GM21390 (cell line): ENCODE data around the gene FCSK.
"Not testable (repeated sequence)": the region's sequence is repeated elsewhere in the genome, so short reads cannot be mapped to it uniquely, and the experiment has no call there.

Source experiments
- ATAC-seq: cut with Tn5 transposase; IDR thresholded peaks from one replicate; pipeline ENCODE4 v1.9.1; 2021; ENCODE audit not compliant: unreplicated experiment

FCSK gene

DNA sequence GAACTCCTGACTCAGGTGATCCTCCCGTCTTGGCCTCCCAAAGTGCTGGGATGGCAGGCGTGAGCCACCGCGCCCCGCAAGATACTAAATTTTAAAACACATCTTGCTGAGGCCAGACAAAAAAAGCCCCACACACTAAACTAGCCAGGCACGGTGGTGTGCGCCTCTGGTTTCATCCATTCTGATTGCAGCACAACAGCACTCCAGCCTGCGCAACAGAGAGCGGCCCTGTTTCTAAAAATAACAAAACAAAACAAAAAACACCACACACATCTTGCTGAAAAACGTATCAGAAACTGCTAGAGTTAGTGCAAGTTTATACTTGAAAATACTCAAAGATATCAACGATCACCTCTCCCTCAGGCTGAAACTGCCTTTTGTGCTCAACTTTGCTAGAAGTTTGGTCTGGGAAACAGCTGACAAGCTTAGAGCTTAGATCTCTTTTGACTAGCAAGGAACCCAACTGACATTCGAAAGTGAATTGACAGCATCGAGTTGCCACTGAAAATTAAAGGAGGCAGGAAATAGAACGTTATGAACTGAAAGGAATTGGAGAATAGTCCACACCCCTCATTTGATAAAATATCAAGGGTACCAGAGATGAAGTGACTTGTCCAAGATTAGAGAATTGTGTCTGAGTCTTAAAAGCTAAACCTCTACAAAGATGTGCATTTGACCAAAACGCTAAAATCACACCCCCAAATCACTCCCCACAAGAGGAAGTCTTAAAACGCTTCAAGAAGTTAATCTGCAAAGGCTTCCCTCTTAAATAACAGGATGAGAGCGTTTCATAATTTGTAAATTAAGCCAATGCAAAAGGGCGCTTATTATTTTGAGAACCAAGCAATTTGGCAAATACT lies 68.1 kb downstream of the FCSK start:
- ATAC-seq, result no peak

DNA sequence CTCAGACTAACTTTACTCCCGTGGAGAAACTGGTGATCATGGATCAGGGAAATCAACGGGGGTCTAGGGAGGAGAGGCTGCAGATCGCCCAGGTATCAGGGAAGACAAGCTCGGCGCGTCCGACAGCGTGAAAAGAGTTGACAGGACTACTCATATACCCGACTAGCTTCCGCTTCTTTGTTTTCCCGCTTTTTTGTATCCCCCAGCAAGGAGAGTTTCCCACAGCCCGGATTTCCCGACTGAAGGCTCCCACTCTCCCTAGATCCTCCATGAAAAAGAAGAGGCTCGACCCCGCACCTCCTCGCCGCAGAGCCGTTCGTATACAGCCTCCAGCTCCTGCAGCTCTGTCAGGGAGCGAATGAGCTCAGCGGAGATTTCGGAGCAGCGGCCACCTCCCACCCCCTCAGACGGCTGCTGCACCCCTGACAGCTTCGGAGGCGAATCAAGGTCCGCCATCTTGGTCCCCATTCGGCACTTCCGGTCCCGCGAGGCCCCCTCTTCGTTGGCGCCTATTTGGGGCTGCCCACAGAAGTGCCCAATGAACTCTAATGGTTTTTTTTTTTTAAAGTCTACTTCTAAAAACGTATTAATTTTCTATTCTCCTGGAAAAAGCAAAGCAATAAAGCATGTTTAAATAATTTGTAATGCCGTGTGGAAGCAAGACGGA lies 68.8 kb downstream of the FCSK start, which contains the start of gene COG4:
Gene COG4, minus strand, starts transcription at position 479 of the 667 bp plus-strand sequence. Its CDS starts 11 bp downstream, at position 468.
- peak; percentile 47 for ATAC-seq

DNA sequence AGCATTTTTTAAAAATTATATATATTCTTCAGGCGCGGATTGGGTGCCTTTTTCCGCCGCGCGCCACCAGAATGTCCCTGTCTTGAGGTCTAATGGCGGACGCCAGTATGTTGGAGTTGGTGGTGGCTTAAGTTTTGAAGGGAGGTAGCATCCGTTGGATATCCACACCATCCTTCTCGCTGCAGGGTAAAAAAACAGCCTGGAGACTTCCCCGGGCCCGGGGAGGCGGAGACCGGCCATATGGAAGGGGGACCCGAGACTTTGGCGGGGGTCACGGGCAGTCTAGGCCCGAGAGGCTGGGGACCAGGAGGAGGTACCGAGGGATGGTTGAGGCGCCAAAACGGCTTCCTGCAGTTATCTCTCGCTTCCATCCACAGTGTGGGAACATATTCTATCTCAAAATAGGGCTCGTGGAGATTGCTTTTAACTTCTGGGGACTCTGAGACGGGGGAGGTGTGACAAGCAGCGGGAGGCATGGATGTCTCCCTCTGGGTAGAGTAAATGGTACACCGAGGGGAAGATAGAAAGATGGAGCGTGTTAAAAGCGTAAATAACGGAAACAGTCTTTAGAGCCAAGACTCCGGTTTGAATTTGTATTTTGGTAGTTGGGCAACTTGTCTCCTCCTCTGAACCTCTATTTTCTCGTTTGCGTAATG lies 69.5 kb downstream of the FCSK start, which contains the start of gene SF3B3:
Gene SF3B3, plus strand, starts transcription at position 74 of the 656 bp plus-strand sequence. CDS start 2,841 bp downstream, outside the sequence.
- no peak for ATAC-seq

DNA sequence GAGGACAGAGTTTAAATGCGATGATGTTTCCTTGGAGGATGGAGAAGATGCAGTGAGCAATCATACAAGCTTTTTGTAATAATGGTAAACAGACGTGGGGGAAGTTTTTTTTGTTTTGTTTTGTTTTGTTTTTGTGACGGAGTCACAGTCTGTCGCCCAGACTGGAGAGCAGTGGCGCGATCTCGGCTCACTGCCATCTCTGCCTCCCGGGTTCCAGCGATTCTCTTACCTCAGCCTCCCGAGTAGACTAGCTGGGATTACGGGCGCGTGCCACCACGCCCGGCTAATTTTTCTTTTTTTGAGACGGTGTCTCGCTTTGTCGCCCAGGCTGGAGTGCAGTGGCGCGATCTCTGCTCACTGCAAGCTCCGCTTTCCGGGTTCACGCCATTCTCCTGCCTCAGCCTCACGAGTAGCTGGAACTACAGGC lies 70.0 kb downstream of the FCSK start:
- not testable (repeated sequence) for ATAC-seq

DNA sequence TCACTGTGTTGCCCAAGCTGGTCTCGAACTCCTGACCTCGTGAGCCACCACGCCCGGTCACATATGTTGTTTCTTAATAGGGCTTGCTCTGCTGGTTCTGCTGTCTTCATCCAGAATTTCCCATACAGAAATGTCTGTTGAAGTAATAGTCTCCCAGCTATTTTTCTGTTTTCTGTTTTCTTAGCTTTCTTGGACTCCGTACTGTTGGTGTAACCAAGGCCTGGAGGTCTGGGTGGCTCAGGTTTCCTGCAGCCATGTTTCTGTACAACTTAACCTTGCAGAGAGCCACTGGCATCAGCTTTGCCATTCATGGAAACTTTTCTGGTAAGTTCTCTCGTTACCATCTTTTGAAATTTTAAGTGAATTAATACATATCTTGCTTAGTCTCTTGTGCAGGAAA lies 72.0 kb downstream of the FCSK start:
- ATAC-seq, result no peak

DNA sequence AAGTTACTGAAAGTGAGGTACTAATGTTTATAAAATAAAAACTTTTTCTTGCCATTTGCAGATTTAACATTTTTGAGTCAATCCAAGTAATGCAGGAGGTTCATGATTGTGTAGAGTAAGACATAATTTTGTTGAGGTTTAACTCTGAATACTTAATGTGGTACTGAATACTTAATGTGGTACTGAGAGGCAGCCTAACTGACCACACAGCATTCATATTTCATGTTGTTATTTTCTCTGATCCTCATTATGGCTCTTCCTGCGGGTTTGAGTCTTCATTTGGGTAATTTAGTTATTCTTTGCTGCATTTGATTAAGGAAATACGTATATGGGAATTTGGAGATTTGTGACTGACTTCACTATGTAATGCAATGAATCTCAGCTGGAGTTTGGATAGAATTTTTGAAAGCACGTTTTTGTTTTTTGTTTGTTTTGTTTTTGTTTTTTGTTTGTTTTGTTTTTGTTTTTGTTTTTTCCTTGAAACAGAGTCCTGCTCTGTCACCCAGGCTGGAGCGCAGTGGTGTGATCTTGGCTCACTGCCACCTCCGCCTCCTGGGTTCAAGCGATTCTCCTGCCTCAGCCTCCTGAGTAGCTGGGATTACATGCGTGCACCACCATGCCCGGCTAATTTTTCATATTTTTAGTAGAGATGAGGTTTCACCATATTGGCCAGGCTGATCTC lies 73.1 kb downstream of the FCSK start:
- no peak for ATAC-seq

DNA sequence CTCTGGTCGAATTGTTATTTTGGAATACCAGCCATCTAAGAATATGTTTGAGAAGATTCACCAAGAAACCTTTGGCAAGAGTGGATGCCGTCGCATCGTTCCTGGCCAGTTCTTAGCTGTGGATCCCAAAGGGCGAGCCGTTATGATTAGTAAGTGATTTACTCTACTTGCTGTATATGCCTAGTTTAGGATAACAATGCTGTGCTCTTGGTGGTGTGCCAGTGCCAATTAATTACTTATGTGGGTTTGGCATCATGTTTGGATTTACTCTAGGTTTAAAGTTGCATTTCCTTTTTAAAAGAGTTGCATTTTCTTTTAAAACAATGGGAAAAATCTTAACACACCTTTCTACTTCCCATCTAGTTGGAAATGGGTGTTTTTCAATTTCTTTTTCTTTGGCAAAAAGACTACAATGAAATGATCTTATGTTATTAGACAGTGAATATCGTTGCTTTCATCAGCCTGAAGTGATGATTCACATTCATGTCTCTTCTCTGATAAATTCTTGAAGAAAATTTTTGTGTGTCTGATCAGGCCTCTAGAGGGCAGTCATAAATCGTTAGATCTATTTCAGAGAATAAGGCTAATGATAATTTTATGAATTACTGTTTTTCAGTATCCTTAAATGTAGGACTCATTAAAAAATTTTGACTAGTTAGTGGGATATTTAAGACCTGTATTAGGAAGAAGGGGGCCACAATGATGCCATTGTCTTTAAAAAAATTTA lies 74.8 kb downstream of the FCSK start:
- ATAC-seq, result no peak
